NT2/D1 (cell line): ENCODE measurements around the gene TMEM131.

Source experiments
- DNase-seq: peaks from one replicate; pipeline ENCODE4 v3.0.0-alpha.2; 2011; ENCODE audit warnings: low read depth, low spot score
- H3K27me3 ChIP-seq: 2 replicates; pipeline ENCODE4 v1.6.0; 2011; ENCODE audit warnings: mild to moderate bottlenecking; ENCODE audit not compliant: insufficient read length, insufficient read depth
- H3K36me3 ChIP-seq: 2 replicates; pipeline ENCODE4 v1.6.1; 2011; ENCODE audit warnings: mild to moderate bottlenecking, low read length, mixed read lengths; ENCODE audit not compliant: insufficient read depth, insufficient read length
- H3K4me1 ChIP-seq: 2 replicates; pipeline ENCODE4 v1.5.1; 2011; ENCODE audit not compliant: insufficient read depth, insufficient read length
- H3K4me3 ChIP-seq: 2 replicates; pipeline ENCODE4 v1.5.1; 2011; ENCODE audit warnings: low read depth; ENCODE audit not compliant: insufficient read length
- H3K9ac ChIP-seq: 2 replicates; pipeline ENCODE4 v1.6.0; 2011; ENCODE audit warnings: low read depth; ENCODE audit not compliant: insufficient read length
- H3K9me3 ChIP-seq: 2 replicates; pipeline ENCODE4 v1.5.1; 2011; ENCODE audit warnings: mild to moderate bottlenecking, low read length; ENCODE audit not compliant: insufficient read depth
- SUZ12 ChIP-seq: IDR thresholded peaks from 2 replicates; pipeline ENCODE4 v1.6.1; 2011; ENCODE audit not compliant: insufficient read length, insufficient read depth; ENCODE audit errors: extremely low read depth
- YY1 ChIP-seq: IDR thresholded peaks from 2 replicates; pipeline ENCODE4 v1.6.1; 2011; ENCODE audit not compliant: insufficient read length, insufficient read depth
- ZNF274 ChIP-seq: IDR thresholded peaks from 2 replicates; pipeline ENCODE4 v1.6.1; 2011; ENCODE audit warnings: mild to moderate bottlenecking, low read depth, low read length

The TMEM131 gene

DNA sequence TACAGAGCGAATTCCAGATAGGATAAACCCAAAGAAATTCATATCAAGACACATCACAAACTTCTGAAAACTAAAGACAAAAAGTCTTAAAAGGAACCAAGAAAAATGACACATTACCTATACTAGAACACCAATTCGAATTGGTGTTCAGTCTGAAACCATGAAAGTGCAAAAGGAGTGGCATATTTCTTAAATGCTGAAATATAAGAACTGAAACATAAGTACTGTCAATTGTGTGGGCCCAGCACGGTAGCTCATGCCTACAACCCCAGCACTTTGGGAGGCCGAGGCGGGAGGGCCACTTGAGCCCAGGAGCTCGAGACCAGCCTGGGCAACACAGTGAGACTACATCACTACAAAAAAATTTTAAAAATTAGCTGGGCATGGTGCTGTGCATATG, 43.4 kb downstream of the TMEM131 start:
- DNase-seq: no peak
- Histone ChIP-seq H3K9ac (no peak overlapping the region), H3K27me3 (no peaks in the 10 kb centered on the region), H3K36me3 (no peaks in the 10 kb centered on the region), H3K9me3 (no peaks in the 10 kb centered on the region), H3K4me3 (no peak overlapping the region), H3K4me1 (no peaks in the 10 kb centered on the region)
- TF ChIP-seq SUZ12 (no peak), ZNF274 (no peak), YY1 (no peak)

DNA sequence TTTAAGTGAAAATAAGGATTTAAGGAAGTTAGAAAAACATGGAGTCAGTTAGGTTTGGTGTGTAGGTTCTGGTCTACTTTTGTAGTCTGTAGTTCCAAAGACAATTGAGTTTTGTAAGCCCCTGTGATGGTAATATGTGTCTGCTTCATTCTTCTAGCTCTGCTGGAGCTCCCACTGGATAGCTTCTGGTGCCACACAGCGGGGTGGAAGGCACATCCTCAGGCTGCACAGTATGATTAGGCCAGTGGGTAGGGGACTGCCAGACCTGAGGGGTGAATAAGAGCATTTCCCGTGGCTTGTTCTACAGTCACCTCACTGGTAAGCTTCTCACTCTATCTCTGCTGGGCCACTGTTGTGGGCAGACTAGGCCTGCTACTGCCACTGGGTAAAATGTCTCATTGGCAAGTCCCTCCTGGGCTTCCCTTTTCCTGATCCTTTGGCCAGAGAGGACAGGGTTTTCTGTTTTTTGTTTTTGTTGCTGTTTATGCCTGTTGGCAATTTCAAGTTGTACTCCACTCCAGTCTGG, 44.5 kb downstream of the TMEM131 start:
- Histone ChIP-seq H3K4me3 (no peak overlapping the region), H3K27me3 (no peaks in the 10 kb centered on the region), H3K4me1 (no peaks in the 10 kb centered on the region), H3K9me3 (no peaks in the 10 kb centered on the region), H3K9ac (no peak overlapping the region), H3K36me3 (no peaks in the 10 kb centered on the region)
- TF ChIP-seq SUZ12: no peak
- no peak for TF ChIP-seq ZNF274
- TF ChIP-seq YY1: no peak
- DNase-seq: no peak

DNA sequence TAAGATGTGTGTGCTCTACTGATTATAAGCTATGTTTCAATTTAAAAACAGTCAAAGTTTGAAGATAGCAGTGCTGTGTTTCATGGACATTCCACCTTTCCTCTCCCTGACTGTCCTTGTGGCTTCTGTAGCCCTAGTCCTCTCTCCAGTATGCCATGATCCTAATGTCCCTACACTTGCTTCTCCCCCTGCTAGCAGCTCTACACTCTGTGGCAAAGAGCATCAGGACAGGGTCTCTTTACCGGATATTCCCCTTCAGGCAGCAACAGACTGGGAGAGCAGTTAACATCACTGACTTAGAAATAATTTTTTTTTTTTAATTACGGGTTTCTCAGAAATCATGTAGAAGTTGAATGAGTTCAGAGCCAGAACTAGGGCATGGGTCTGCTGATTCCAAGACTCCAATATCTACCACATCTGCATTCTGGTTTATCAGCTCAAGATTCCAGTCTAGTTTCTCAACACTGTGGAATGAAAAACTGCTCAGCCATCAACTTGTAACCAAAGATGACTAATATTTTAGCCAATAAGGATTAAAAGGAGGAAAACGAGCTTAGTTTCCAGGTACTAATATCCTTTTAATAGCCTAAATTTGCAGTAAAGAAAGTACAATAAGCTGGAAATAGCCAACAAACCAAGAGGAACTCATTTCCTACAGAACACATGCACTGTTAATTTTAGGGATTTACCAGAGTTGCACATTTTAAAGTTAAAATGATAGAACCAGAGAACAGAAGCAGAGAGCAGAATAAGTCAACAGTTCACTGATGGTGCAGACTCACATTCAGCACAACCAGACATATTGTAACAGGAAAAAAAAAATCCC, 45.2 kb downstream of the TMEM131 start:
- H3K4me3 ChIP-seq: no peak overlapping the region
- no peaks in the 10 kb centered on the region for H3K27me3 ChIP-seq
- no peak for DNase-seq
- no peaks in the 10 kb centered on the region for H3K36me3 ChIP-seq
- no peak overlapping the region for H3K9ac ChIP-seq
- TF ChIP-seq YY1 (no peak), ZNF274 (no peak), SUZ12 (no peak)
- H3K4me1 ChIP-seq: no peaks in the 10 kb centered on the region
- H3K9me3 ChIP-seq: no peaks in the 10 kb centered on the region

DNA sequence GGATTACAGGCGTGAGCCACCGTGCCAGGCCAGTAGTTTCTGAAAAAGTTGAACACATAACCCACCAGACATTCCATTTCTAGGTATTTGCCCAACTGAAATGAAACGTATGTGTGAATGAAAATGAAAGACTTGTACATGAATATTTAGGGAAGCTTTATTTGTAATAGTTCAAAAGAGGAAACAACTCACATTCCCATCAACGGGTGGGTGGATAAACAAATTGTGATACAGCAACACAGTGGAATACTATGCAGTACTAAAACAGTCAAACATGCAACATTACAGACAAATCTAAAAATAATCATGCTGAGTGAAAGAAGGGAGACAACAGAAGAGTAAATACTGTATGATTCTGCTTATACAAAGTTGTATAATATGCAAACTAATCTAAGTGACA, 46.8 kb downstream of the TMEM131 start:
- H3K9me3 ChIP-seq: no peaks in the 10 kb centered on the region
- H3K27me3 ChIP-seq: no peaks in the 10 kb centered on the region
- no peak overlapping the region for H3K4me3 ChIP-seq
- no peak for TF ChIP-seq YY1
- no peak for TF ChIP-seq SUZ12
- no peak for TF ChIP-seq ZNF274
- DNase-seq: no peak
- H3K9ac ChIP-seq: no peak overlapping the region
- no peaks in the 10 kb centered on the region for H3K36me3 ChIP-seq
- H3K4me1 ChIP-seq: no peaks in the 10 kb centered on the region

DNA sequence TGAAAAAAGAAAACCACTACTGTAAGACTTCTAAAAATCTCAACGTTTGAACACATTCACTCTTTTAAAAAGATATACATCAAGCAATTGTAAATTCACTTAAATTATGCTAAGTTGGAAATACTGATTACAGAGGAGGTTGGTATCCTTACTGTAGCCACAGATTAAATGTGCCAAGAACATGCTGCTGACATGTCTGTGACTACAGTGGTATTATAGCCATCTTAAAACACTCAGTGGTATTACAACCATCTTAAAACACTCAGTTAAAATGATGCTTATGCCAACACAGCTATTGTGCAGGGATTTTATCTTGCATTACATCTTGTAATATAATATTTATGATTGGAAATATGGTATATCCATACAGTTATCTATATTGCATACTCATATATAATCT, 50.0 kb downstream of the TMEM131 start:
- no peak for TF ChIP-seq ZNF274
- TF ChIP-seq SUZ12: no peak
- no peak for TF ChIP-seq YY1
- H3K9ac ChIP-seq: no peak overlapping the region
- H3K4me1 ChIP-seq: no peaks in the 10 kb centered on the region

DNA sequence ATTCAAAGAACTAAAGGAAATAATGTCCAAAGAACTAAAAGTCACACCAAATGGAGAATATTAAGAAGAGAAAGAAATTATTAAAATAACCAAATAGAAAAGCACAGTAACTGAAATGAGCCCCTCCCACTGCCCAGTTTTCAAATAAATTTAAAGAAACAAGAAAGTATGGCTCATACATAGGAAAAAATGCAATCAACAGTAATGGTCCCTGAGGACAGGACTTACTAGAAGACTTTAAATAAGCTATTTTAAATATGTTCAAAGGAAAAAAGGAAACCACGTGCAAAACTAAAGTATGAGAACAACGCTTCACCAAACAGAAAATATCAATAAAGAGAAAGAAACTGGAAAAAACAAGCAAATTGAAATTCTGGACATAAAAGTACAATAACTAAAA, 58.9 kb downstream of the TMEM131 start:
- no peak for DNase-seq
- Histone ChIP-seq H3K27me3 (no peaks in the 10 kb centered on the region), H3K36me3 (no peaks in the 10 kb centered on the region), H3K9ac (no peak overlapping the region), H3K4me1 (peaks cover 2% of the 10 kb centered on the region), H3K9me3 (no peaks in the 10 kb centered on the region), H3K4me3 (no peak overlapping the region)
- no peak for TF ChIP-seq YY1
- no peak for TF ChIP-seq ZNF274
- no peak for TF ChIP-seq SUZ12

More for the DNA sequence above, 50.0 kb downstream of the TMEM131 start:
- no peak overlapping the region for H3K4me3 ChIP-seq
- no peak for DNase-seq
- H3K27me3 ChIP-seq: no peaks in the 10 kb centered on the region
- H3K9me3 ChIP-seq: no peaks in the 10 kb centered on the region
- no peaks in the 10 kb centered on the region for H3K36me3 ChIP-seq

DNA sequence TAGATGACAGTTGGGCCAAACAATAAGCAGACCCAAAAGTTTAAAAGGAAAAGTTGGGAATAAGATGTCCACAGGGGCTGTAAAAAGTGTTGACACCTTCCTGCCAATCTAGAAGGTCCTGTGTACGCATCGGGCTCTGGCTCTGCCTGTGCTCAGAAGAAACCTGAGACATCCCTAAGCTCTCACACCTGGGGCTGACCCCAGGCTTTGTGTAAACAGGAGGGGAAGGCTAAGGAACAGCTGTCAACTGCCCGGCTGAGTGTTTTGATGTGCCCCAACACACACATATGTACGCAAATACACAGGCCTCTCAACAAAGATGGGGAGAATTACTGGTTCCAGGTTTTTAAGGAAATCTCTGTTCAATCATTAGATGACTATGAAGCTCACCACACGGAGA, 59.5 kb downstream of the TMEM131 start:
- Histone ChIP-seq H3K4me3 (no peak overlapping the region), H3K9me3 (no peaks in the 10 kb centered on the region), H3K4me1 (peaks cover 2% of the 10 kb centered on the region), H3K27me3 (no peaks in the 10 kb centered on the region), H3K9ac (no peak overlapping the region), H3K36me3 (no peaks in the 10 kb centered on the region)
- peak; percentile 18 for DNase-seq
- TF ChIP-seq ZNF274: no peak
